GM12801 (cell line): ENCODE results near the gene LGI4.

ENCODE experiments used
- TF ChIP-seq, protein P1 (sequence below): IDR thresholded peaks from one replicate; pipeline ENCODE4 v1.5.1; 2011; ENCODE audit warnings: control low read depth; ENCODE audit not compliant: insufficient read length; ENCODE audit errors: extremely low read depth

The LGI4 gene

GRCh38 chr19:35117116-35117515 is 17.7 kb downstream of the LGI4 start:
- TF ChIP-seq, protein P1, sequence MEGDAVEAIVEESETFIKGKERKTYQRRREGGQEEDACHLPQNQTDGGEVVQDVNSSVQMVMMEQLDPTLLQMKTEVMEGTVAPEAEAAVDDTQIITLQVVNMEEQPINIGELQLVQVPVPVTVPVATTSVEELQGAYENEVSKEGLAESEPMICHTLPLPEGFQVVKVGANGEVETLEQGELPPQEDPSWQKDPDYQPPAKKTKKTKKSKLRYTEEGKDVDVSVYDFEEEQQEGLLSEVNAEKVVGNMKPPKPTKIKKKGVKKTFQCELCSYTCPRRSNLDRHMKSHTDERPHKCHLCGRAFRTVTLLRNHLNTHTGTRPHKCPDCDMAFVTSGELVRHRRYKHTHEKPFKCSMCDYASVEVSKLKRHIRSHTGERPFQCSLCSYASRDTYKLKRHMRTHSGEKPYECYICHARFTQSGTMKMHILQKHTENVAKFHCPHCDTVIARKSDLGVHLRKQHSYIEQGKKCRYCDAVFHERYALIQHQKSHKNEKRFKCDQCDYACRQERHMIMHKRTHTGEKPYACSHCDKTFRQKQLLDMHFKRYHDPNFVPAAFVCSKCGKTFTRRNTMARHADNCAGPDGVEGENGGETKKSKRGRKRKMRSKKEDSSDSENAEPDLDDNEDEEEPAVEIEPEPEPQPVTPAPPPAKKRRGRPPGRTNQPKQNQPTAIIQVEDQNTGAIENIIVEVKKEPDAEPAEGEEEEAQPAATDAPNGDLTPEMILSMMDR: no peak

DNA sequence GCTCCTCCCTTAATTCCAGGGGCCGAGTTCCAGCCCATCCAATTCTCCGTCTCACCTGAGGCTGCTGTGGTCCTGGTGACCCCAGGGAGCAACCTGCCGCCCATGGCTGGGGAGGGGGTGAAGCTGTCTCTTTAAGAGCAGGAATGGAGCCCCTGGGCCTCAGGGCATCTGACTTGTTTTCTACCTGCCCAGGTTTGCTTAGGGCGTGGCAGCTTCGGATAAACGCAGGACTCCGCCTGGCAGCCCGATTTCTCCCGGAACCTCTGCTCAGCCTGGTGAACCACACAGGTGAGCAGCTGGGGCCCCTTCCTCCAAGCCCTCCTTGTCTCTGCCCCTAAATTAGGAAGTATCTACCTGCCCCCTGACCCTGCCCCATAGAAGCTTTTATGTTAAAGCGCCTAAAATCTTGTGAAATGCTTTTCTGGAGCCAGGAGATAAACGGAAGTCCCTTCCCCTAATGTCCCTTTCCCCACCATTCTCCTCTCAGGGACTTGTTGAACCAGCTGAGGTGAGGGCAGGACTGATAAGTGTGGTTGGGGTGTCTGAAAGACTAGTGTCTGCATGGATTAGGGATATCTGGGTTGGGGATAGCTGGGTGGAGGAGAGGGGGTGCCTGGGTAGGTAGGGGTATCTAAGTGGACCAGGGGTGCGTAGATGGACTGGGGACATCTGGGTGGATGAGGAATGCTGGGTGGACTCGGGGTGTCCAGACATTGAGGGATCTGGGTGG is 18.6 kb downstream of the LGI4 start:
- TF ChIP-seq, protein P1: no peak

DNA sequence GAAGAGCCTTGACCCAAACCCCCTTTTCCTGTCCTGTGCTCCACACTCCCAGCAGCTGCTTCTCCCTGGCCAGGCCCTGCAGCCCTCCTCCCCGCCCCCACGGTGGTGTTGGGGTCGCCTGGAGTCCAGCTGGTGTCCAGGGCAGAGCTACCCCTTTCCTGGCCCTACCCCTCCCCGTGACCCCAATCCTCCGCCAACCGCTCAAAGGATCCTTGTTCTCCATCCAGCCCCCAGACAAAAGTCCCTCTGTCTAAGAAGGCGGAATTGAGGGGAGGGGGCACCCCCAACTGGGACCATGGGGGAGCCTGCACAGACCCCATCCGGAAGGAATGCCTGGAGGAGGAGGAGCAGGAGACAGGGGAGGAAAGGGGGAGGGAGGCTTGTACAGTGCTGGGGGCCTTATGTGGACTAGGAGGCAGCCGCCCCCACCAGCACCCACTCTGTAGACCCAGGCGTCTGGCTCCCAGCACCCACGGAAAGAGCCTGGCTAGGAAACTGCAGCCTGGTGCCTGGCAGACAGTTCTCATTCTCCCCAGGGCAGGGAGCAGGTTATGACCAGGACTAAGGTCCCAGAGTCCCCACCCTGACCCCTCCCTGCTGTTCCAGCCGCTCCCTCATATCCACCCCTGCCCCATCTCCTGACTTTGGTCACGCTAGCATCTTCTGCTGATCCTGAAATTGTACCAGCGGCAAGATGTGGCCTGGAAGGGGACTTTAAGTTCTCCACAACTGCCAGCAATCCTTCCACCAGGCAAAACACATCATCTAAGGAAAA is 19.5 kb downstream of the LGI4 start, which contains the start of gene FXYD3:
Gene FXYD3, plus strand, starts transcription at position 647 of the 775 bp plus-strand sequence. CDS start 3,554 bp downstream, outside the sequence.
- TF ChIP-seq, protein P1: no peak

DNA sequence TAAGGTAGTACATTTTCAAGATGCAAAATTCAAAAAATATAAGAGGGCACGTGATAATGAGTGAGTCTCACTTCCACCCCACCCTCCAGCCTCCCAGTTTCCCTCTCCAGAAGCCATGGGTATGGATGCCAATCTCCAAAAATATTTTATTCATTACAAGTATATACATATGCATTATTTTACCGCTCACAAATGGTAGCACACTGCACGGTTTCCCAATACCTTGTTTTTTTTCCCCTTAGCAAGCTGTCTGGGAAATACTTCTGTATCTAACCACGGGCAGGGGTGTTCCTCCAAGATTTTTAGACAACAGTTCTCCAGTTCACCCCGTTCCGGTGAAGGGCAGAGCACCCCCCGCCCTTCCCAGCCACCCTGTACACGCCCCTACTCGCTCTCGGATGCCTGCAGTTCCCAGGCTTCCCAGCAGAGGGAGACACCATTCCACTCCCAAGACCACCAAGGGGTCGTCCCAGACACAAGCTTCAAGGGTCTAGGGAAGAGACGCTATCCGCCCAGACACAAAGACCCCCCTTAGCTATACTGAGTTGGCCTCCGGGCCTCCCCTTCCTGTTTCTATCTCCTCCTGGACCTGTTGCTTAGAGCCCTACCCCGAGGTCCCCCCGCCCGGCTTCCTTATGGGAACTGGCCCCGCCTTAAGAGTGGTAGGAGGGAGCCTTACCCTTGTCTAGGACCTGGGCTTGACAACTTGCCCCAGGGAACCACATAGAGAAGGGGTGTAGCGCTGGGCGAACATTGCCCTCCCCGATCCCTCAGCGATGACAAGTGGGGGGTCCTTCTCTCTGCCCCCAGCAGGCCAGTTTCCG is 20.3 kb downstream of the LGI4 start:
- TF ChIP-seq, protein P1: no peak

DNA sequence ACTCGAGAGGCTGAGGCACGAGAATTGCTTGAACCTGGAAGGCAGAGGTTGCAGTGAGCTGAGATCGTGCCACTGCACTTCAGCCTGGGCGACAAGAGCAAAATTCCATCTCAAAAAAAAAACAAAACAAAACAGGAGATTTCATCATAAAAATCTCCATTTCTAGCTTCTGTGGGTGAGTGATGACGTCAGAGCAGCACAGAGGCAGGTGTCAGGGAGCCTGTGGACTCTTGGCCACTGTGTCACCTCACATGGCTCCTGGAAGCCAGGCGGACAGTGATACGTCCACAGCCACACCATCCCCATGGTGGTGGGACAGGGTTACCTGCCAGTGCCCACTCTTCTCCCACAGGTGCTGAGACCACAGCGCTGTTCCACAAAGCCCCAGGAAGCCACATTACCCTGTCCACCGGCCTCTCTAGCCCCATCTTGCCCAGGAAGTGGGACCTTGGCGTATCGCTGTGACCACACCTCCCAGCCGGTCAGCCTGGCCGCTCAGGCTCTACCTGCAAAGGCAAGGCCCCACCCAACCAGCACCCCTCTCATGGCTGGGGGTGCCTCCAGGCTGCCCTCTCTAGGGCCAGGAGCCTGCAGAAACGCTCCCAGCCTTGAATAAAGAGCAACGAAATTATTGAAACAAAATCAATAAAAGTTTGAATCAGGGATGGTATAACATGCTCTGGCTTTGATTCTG is 21.7 kb downstream of the LGI4 start:
- TF ChIP-seq, protein P1: no peak

DNA sequence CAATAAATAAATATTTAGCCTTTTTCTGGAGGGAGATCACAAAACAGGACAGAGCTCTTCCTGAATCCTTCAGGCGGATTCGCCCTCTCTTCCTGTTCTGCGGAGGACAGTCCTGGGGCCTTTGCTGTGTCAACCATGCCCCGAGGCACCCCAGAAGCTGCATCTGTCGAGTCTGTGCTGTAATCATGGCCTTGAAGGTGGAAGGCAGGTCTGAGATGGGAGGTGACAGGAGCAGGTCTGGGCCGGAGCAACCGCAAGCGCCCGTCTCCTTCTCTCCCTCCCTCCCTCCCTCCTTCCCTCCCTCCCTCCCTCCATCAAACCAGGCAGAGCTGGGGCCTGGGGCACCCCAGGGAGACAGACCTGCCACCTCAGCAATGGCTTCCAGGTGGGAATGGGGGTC is 23.9 kb downstream of the LGI4 start:
- TF ChIP-seq, protein P1: no peak
